Dendritic cell treated with granulocyte-macrophage colony-stimulating factor and Interleukin-4, amounts not matched to agents 40 ng/mL and 50 ng/mL, for 4 days (primary cell): ENCODE results near the gene C10orf67.
"Not testable (repeated sequence)": the region's sequence is repeated elsewhere in the genome, so short reads cannot be mapped to it uniquely, and the experiment has no call there.

Experiments used
- H3K27ac Mint-ChIP-seq: one replicate; pipeline ENCODE4 v1.8.0; 2022; ENCODE audit warnings: mild to moderate bottlenecking, mixed read lengths
- H3K27me3 Mint-ChIP-seq: one replicate; pipeline ENCODE4 v1.8.0; 2022; ENCODE audit warnings: mild to moderate bottlenecking, mixed read lengths
- H3K36me3 Mint-ChIP-seq: one replicate; pipeline ENCODE4 v1.8.0; 2022; ENCODE audit warnings: low read depth, mixed read lengths
- H3K4me1 Mint-ChIP-seq: one replicate; pipeline ENCODE4 v1.8.0; 2022; ENCODE audit warnings: low read depth, mixed read lengths
- H3K4me3 Mint-ChIP-seq: one replicate; pipeline ENCODE4 v1.8.0; 2022; ENCODE audit warnings: mild to moderate bottlenecking, moderate library complexity, mixed read lengths
- H3K9me3 Mint-ChIP-seq: one replicate; pipeline ENCODE4 v1.8.0; 2022; ENCODE audit warnings: mixed read lengths
- intact Hi-C: fragments of 100-400 bp; cut with micrococcal nuclease; formaldehyde crosslinking; loops from one replicate; pipeline ENCODE4 v1.15.0; 2022

Gene C10orf67

GRCh38 chr10:23241779-23242178, 102.8 kb downstream of the C10orf67 start:
- intact Hi-C loops, H3K4me1 Mint-ChIP-seq, H3K4me3 Mint-ChIP-seq, H3K27me3 Mint-ChIP-seq, H3K27ac Mint-ChIP-seq, H3K36me3 Mint-ChIP-seq: not testable (repeated sequence)
- peaks cover 28% of the 10 kb centered on the region for H3K9me3 Mint-ChIP-seq

- Mint-ChIP-seq H3K4me1 (no peaks in the 10 kb centered on the region), H3K9me3 (peaks cover 12% of the 10 kb centered on the region), H3K36me3 (no peaks in the 10 kb centered on the region)
Observed at GRCh38 chr10:23238015-23238414, 106.6 kb downstream of the C10orf67 start.

DNA sequence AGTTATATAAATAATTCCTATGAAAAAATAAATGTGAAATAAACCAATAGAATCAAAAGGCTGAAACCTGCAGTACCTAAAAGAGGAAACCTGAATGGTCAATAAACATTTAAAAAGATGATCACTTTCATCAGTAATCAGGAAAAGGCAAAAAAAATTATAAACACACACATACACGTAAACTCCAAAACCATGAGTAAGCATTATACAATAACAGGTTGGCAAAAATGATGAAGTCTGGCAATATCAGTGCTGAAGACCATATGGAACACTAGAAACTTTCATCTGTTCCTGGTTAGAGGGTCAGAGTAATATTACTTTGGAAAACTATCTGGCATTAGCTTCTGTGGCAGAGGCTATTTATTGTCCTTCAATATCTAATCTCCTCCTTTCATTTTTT, 114.0 kb downstream of the C10orf67 start:
- H3K9me3 Mint-ChIP-seq, result no peaks in the 10 kb centered on the region
- no peak overlapping the region for H3K27ac Mint-ChIP-seq
- H3K36me3 Mint-ChIP-seq, result no peaks in the 10 kb centered on the region
- no peaks in the 10 kb centered on the region for H3K4me1 Mint-ChIP-seq
- H3K27me3 Mint-ChIP-seq, result no peaks in the 10 kb centered on the region
- no peak overlapping the region for H3K4me3 Mint-ChIP-seq
- intact Hi-C loops, result no loop called here

More at GRCh38 chr10:23238015-23238414, 106.6 kb downstream of the C10orf67 start:
- Mint-ChIP-seq H3K4me3 (no peak overlapping the region), H3K27ac (no peak overlapping the region), H3K27me3 (no peaks in the 10 kb centered on the region)
- intact Hi-C loops, result no loop called here

- H3K9me3 Mint-ChIP-seq, result no peaks in the 10 kb centered on the region
- H3K27ac Mint-ChIP-seq, result no peak overlapping the region
- peaks cover 2% of the 10 kb centered on the region for H3K27me3 Mint-ChIP-seq
- H3K4me3 Mint-ChIP-seq, result no peak overlapping the region
- H3K4me1 Mint-ChIP-seq, result no peaks in the 10 kb centered on the region
- no peaks in the 10 kb centered on the region for H3K36me3 Mint-ChIP-seq
- intact Hi-C loops, result no loop called here
Observed at GRCh38 chr10:23217471-23217870, 127.1 kb downstream of the C10orf67 start.

- no peaks in the 10 kb centered on the region for H3K36me3 Mint-ChIP-seq
- H3K4me3 Mint-ChIP-seq, result no peak overlapping the region
- H3K27ac Mint-ChIP-seq, result no peak overlapping the region
- peaks cover 47% of the 10 kb centered on the region for H3K27me3 Mint-ChIP-seq
- intact Hi-C loops, result no loop called here
- H3K9me3 Mint-ChIP-seq, result no peaks in the 10 kb centered on the region
- no peaks in the 10 kb centered on the region for H3K4me1 Mint-ChIP-seq
Observed at GRCh38 chr10:23205972-23206642, 138.5 kb downstream of the C10orf67 start.

GRCh38 chr10:23204773-23205172, 139.8 kb downstream of the C10orf67 start:
- Mint-ChIP-seq H3K27ac (no peak overlapping the region), H3K36me3 (no peaks in the 10 kb centered on the region)
- intact Hi-C loops, result no loop called here

DNA sequence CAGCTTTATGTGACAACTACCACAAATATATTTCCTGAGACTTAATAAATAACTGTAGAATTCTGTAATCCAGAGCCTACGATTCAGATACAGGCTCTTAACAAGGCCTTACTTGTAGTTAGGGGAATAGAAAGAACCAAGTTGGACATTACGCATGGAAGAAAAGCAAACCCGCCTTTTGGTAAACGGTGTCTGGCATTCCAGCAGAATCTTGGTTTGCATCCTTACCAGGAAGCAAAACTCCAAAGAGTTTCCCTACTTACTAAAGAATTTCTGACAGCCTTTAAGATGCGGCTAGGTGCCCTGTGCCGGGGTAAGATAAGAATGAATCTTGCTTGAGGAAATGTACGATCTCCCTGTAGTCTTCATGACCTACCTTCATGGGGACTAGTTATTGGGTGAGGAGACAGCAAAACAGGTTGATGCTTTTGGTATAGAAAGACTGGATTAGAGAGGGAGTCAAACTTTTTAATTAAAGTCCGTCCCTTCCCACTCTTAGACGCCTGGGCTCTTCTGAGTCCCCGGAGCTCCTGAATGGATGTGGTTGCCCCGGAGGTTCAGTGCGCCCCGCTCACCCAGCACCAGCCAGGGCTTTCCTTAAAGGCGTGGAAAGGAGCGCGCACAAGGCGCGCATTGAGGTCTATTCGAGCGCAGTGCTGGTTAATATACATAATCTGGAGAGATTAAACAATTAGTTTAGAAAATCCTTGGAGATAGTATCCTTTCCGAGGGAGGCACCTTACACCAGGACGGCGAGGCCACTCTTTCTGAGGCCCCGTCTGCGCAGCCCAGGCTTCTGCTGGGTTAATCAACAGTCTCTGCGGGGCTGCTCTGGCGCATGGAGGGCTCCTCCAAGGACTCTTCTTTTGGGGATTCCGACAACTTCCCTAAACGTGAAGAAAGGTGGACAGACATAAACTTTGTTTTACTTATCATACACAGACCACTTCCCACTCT, 140.9 kb downstream of the C10orf67 start:
- intact Hi-C loops, result no loop called here
- Mint-ChIP-seq H3K36me3 (no peaks in the 10 kb centered on the region), H3K9me3 (no peaks in the 10 kb centered on the region), H3K4me1 (no peaks in the 10 kb centered on the region), H3K4me3 (no peak overlapping the region), H3K27me3 (peaks cover 63% of the 10 kb centered on the region), H3K27ac (no peak overlapping the region)

More at GRCh38 chr10:23204773-23205172, 139.8 kb downstream of the C10orf67 start:
- Mint-ChIP-seq H3K4me1 (no peaks in the 10 kb centered on the region), H3K9me3 (no peaks in the 10 kb centered on the region), H3K4me3 (no peak overlapping the region), H3K27me3 (peaks cover 58% of the 10 kb centered on the region)

DNA sequence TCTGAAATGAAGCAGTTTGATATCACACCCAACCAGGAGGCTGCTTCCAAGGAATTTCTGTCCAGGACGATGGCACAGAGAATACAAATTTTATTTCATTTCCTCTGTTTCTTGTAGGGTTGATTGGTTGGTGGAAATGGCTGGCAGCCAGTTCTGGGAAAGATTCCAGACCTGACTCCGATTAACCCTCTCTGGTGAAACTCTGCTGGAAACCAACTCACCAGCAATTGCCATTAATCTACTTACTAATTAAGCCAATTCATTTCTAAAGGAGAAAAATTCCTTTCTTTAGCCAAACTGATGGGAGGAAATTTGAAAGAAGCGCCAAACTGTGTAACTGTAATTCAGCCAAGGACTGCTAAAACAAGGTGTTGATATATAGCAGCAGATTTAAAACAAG, 141.8 kb downstream of the C10orf67 start:
- Mint-ChIP-seq H3K9me3 (no peaks in the 10 kb centered on the region), H3K4me3 (no peak overlapping the region), H3K36me3 (no peaks in the 10 kb centered on the region), H3K27me3 (peaks cover 71% of the 10 kb centered on the region), H3K4me1 (no peaks in the 10 kb centered on the region), H3K27ac (no peak overlapping the region)
- intact Hi-C loops, result no loop called here

DNA sequence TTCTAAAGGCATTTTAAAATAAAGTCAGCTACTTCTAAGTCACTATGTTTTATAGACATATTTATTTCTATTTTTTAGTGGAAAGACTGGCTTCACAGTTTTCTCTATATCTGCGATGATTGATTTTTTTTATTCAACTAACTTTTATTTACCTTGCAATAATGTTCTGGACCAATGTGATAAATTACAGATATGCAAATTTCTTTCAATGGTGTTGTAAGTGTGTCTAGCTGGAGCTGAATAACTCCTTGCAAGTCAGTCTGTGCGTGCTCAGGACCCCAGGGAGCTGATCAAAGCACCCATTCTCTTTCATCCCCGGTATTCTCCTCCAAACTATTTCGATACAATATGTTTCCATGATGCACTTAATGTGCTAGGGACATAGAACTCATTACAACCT, 142.8 kb downstream of the C10orf67 start:
- H3K4me3 Mint-ChIP-seq, result no peak overlapping the region
- peaks cover 80% of the 10 kb centered on the region for H3K27me3 Mint-ChIP-seq
- no peaks in the 10 kb centered on the region for H3K4me1 Mint-ChIP-seq
- H3K36me3 Mint-ChIP-seq, result no peaks in the 10 kb centered on the region
- H3K9me3 Mint-ChIP-seq, result no peaks in the 10 kb centered on the region
- intact Hi-C loops, result no loop called here
- no peak overlapping the region for H3K27ac Mint-ChIP-seq

- Mint-ChIP-seq H3K4me3 (no peak overlapping the region), H3K36me3 (no peaks in the 10 kb centered on the region), H3K27me3 (peaks cover 88% of the 10 kb centered on the region), H3K9me3 (no peaks in the 10 kb centered on the region), H3K4me1 (no peaks in the 10 kb centered on the region), H3K27ac (no peak overlapping the region)
- intact Hi-C loops, result no loop called here
Observed at GRCh38 chr10:23200997-23201652, 143.5 kb downstream of the C10orf67 start.

- intact Hi-C loops, result no loop called here
- Mint-ChIP-seq H3K9me3 (no peaks in the 10 kb centered on the region), H3K4me1 (no peaks in the 10 kb centered on the region), H3K27me3 (peaks cover 91% of the 10 kb centered on the region), H3K4me3 (no peak overlapping the region), H3K36me3 (no peaks in the 10 kb centered on the region), H3K27ac (no peak overlapping the region)
Observed at GRCh38 chr10:23200586-23200985, 144.0 kb downstream of the C10orf67 start.

DNA sequence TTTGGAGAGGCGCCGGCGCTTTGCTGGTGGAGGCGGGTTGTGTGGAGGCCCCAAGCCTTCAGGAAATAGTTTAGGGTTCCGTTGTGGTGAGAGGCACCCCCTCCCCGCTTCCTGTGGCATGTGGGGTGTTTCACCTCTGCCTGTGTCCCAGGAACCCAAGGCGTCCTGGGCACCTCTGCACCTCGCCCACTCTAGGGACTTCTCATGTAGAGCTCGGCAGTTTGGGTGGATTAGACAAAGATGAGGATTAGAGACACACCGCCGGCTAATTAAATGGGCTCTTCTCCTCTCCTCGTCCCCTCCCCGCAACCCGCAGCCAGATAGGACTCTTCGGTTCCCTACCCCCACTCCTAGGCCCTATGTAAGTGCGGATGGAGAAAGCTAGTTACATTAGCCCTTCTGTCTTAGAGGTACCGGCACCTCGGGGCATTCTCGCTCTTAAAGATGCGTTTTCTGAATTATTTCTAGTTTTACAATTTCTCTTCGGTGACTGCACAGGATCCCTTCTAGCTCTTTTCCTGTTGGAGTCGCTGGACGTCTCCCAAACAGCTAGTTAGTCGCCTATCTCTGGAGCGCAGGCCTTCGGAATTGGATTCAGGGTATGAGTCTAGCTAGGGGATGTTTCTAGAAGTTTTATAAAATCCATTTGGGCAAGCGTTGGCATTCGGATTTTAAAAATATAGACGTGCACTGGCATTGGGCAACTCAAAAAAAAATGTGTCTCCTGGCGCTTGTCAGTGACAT, 144.7 kb downstream of the C10orf67 start:
- H3K36me3 Mint-ChIP-seq, result no peaks in the 10 kb centered on the region
- no peaks in the 10 kb centered on the region for H3K4me1 Mint-ChIP-seq
- no peak overlapping the region for H3K4me3 Mint-ChIP-seq
- no peak overlapping the region for H3K27ac Mint-ChIP-seq
- peaks cover 95% of the 10 kb centered on the region for H3K27me3 Mint-ChIP-seq
- H3K9me3 Mint-ChIP-seq, result no peaks in the 10 kb centered on the region
- intact Hi-C loops, result no loop called here

DNA sequence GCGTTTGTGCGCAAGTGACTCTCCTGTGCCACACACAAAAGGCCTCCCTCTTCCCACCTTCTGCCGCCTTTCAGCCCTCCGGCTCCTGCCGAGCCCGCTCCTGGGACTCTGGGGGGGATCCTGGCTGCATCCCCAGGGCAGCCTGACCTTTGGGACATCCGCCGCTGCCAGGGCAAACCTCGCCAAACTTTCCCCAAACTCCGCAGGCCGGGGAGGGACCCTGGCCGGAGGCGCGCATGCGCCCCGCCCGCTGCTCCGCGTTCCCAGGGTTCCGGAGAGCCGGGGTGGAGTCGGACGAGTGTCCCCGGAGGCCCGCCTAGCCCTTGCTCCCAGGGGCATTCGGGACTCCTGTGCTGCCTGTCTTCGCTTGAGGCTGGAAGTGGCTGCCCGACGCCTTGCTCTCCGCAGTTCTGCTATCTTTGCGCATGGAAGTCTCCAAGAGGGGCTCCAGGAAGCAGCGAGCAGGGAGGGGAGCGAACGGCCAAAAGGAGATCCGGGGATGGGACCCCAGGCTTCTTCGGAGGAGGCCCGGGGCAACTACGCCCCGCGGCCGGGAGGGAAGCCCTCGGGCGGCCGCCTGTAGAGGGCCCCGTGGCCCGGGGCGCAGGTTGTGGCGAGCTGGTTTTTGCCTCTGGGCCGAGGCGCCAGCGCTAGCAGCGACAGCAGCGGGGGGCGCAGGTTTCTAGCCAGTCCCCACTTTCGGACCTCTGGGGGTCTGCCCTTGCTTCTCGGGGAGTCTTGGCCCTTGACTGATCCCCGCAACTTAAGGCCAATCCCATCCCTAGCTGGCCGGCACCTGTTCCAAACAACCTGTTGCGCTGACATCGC, 145.4 kb downstream of the C10orf67 start:
- Mint-ChIP-seq H3K4me1 (no peaks in the 10 kb centered on the region), H3K9me3 (no peaks in the 10 kb centered on the region), H3K4me3 (no peak overlapping the region), H3K27ac (no peak overlapping the region), H3K36me3 (no peaks in the 10 kb centered on the region), H3K27me3 (peaks cover 94% of the 10 kb centered on the region)
- intact Hi-C loops, result no loop called here
